T-helper 1 cell treated with Interleukin-12 subunit alpha and Interleukin-12 subunit beta and Interleukin-4 antibody, amounts not matched to agents 30 ng/mL and 1 ng/mL, for 36 hours (primary cell): ENCODE results near the gene LAMP1. TPM values are rescaled to one million over a fixed set of nuclear protein-coding genes. Genes with fewer than 3 reads are reported as not detected.

Experiments used
- total RNA-seq: library from RNA; stranded (reverse); gene quantifications from 2 replicates; pipeline ENCODE4 v1.2.3, GENCODE V29; 2022

LAMP1 gene
- total RNA-seq, 1 donor from 2014 or later, result 90.7 TPM

Other genes with a start within 250 kb of the LAMP1 start
- gene F7, start 191.4 kb upstream of the LAMP1 start, total RNA-seq, result not detected in 2 replicates
- not detected in 2 replicates for gene F10, start 174.4 kb upstream of the LAMP1 start, total RNA-seq
- gene PROZ, start 138.6 kb upstream of the LAMP1 start, total RNA-seq, result 0.15 TPM in 1 of 2 replicates, not detected in the other
- gene PCID2, start 88.6 kb upstream of the LAMP1 start, total RNA-seq, result 62.7 and 71.4 TPM in 2 replicates
- gene CUL4A, start 87.6 kb upstream of the LAMP1 start, total RNA-seq, result 91.9 and 101 TPM in 2 replicates
- not detected in 2 replicates for gene GRTP1, start 66.9 kb downstream of the LAMP1 start, total RNA-seq
- 1.2 and 1.5 TPM in 2 replicates for gene ADPRHL1, start 156.2 kb downstream of the LAMP1 start, total RNA-seq
- gene DCUN1D2, start 193.5 kb downstream of the LAMP1 start, total RNA-seq, result 22.7 and 28.8 TPM in 2 replicates